PFSK-1 (cell line): ENCODE data around the gene CFAP299.

Experiments used
- FOXP2 ChIP-seq: optimal IDR thresholded peaks from 2 replicates; pipeline ENCODE3; 2011; ENCODE audit warnings: borderline replicate concordance, control low read depth, inconsistent platforms; ENCODE audit not compliant: insufficient read depth; ENCODE audit errors: extremely low read length, extremely low read depth
- POLR2AphosphoS5 ChIP-seq: IDR thresholded peaks from 2 replicates; pipeline ENCODE4 v1.6.1; 2012; ENCODE audit warnings: low read depth, mild to moderate bottlenecking, control low read depth, low read length, moderate library complexity
- SIN3A ChIP-seq: IDR thresholded peaks from 2 replicates; pipeline ENCODE4 v1.6.1; 2012; ENCODE audit warnings: mild to moderate bottlenecking, low read length, moderate library complexity, borderline replicate concordance; ENCODE audit not compliant: insufficient read depth
- TAF1 ChIP-seq: IDR thresholded peaks from 2 replicates; pipeline ENCODE4 v1.6.1; 2012; ENCODE audit warnings: low read length, control low read depth, borderline replicate concordance; ENCODE audit not compliant: insufficient read depth
- TF ChIP-seq, protein P1 (sequence below), 2 experiments: IDR thresholded peaks; 2 replicates each; pipeline versions ENCODE4 v1.6.1 to v1.8.0; 2011 to 2012; ENCODE audit warnings: low read depth in 2 of 2, low read length in 2 of 2, control low read depth in 1 of 2, inconsistent platforms in 1 of 2, mild to moderate bottlenecking in 1 of 2, moderate library complexity in 1 of 2; ENCODE audit not compliant: insufficient read depth in 1 of 2

Gene CFAP299

DNA sequence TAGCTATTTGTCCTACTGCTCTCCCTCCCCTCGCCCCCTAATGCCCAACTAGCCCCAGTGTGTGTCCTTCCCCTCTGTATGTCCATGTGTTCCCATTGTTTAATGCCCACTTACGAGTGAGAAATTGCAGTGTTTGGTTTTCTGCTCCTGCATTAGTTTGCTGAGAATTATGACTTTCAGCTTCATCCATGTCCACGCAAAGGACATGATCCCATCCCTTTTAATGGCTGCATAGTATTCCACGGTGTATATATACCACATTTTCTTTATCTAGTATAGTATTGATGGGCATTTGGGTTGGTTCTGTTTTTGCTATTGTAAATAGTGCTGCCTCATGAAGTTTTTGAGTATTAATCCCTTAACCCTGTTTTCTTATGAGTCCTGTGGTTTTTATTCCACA is 33.6 kb upstream of the CFAP299 start:
- TF ChIP-seq, protein P1, sequence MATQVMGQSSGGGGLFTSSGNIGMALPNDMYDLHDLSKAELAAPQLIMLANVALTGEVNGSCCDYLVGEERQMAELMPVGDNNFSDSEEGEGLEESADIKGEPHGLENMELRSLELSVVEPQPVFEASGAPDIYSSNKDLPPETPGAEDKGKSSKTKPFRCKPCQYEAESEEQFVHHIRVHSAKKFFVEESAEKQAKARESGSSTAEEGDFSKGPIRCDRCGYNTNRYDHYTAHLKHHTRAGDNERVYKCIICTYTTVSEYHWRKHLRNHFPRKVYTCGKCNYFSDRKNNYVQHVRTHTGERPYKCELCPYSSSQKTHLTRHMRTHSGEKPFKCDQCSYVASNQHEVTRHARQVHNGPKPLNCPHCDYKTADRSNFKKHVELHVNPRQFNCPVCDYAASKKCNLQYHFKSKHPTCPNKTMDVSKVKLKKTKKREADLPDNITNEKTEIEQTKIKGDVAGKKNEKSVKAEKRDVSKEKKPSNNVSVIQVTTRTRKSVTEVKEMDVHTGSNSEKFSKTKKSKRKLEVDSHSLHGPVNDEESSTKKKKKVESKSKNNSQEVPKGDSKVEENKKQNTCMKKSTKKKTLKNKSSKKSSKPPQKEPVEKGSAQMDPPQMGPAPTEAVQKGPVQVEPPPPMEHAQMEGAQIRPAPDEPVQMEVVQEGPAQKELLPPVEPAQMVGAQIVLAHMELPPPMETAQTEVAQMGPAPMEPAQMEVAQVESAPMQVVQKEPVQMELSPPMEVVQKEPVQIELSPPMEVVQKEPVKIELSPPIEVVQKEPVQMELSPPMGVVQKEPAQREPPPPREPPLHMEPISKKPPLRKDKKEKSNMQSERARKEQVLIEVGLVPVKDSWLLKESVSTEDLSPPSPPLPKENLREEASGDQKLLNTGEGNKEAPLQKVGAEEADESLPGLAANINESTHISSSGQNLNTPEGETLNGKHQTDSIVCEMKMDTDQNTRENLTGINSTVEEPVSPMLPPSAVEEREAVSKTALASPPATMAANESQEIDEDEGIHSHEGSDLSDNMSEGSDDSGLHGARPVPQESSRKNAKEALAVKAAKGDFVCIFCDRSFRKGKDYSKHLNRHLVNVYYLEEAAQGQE (IDR thresholded peaks at IDR 0.05; ENCODE audit: insufficient read depth in 1 of 2, low read depth in 2 of 2, low read length in 2 of 2): no peak
- TF ChIP-seq FOXP2 (no peak), POLR2AphosphoS5 (no peak), SIN3A (no peak), TAF1 (no peak)

DNA sequence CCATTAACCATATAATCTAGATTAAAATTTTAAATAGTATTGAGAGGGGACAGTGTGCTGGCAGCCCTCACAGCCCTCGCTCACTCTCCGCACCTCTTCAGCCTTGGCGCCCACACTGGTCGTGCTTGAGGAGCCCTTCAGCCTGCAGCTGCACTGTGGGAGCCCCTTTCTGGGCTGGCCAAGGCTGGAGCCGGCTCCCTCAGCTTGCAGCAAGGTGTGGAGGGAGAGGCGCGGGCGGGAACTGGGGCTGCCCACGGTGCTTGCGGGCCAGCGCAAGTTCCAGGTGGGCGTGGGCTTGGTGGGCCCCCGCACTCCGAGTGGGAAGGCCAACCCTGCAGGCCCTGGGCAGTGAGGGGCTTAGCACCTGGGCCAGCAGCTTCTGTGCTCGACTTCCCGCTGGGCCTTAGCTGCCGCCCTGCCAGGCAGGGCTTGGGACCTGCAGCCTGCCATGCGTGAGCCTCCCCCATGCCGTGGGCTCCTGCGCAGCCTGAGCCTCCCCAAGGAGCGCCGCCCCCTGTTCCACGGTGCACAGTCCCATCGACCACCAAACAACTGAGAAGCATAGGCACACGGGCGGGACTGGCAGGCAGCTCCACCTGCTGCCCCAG is 32.8 kb upstream of the CFAP299 start:
- TF ChIP-seq, protein P1 (IDR thresholded peaks at IDR 0.05; ENCODE audit: insufficient read depth in 1 of 2, low read depth in 2 of 2, low read length in 2 of 2): no peak
- TF ChIP-seq FOXP2 (no peak), POLR2AphosphoS5 (no peak), TAF1 (no peak), SIN3A (no peak)

DNA sequence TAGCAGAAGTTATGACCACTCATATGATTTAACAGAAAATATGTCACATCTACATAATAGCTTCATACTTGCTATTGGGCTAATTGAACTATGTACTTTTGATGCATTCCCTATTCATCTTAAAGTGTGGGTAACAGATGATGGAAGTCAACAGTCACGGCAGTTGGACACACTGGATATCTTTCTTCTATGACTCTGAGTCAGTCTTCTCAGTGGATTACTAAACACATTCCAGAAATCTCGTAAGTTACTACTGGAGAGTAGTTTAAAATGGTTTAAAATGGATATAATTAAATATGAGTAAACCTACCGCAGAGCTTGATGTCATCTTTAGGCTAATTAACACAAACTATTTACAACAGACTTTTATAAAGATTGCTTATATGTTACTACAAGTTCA is 30.1 kb upstream of the CFAP299 start:
- TF ChIP-seq, protein P1 (IDR thresholded peaks at IDR 0.05; ENCODE audit: insufficient read depth in 1 of 2, low read depth in 2 of 2, low read length in 2 of 2): no peak
- TF ChIP-seq SIN3A: no peak
- TF ChIP-seq POLR2AphosphoS5: no peak
- TF ChIP-seq FOXP2: no peak
- TF ChIP-seq TAF1: no peak

DNA sequence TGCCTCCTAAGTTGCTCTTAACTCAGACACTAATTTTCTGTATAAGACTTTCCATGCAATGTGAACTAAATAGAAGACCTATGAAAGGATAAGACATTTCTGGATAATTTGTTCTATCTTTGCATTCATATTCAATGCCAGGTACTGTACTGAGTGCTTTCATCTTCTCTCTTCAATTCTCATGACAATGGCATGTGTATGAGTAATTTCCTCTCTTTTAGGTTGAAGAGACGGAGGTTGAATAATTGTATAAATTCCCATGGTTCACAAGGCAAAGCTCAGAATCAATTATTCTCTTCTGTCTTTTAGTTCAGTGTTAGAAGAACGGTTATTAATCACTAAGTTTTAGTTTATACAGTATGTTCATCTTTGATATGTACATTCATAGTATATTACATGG is 29.3 kb upstream of the CFAP299 start:
- no peak for TF ChIP-seq TAF1
- no peak for TF ChIP-seq POLR2AphosphoS5

DNA sequence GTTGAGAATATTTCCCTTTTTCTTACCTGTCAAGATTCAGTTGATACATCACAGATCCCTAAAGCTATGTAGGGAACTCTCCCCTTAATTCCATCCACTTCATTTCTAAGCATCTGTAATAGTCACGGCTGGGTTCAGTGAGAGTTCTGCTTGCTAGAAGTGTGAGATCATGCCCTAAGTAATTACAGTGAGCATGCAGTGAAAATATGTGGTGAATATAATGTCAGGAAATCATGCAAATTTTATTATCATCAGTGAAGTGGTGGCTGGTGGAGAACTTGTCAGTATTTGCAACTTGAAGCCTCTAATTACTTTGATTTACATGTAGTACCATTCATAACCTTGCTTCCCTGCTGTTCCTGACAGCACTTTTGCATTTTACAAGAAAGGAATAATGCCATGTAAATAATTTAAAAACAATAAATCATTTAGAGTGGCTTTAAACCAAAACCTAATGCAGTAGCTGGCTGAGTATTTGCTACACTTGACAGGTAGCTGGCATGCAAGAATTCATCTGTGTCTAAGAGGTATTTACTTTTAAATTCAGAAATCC is 28.3 kb upstream of the CFAP299 start:
- TF ChIP-seq, protein P1 (IDR thresholded peaks at IDR 0.05; ENCODE audit: insufficient read depth in 1 of 2, low read depth in 2 of 2, low read length in 2 of 2): no peak
- TF ChIP-seq POLR2AphosphoS5 (no peak), TAF1 (no peak), FOXP2 (no peak), SIN3A (no peak)
